Choroid plexus epithelial cell (primary cell): ENCODE data around the gene GNGT1.

Source experiments
- DNase-seq: peaks from one replicate; pipeline ENCODE4 v3.0.0-alpha.2; 2010; ENCODE audit warnings: low read depth
- H3K4me3 ChIP-seq: 2 replicates; pipeline ENCODE4 v1.5.1; 2011; ENCODE audit warnings: low read depth, mild to moderate bottlenecking, control low read depth, low read length, moderate library complexity
- TF ChIP-seq, protein P1 (sequence below): conservative IDR thresholded peaks from 2 replicates; pipeline ENCODE4 v1.5.1; 2011; ENCODE audit warnings: low read depth, mild to moderate bottlenecking, control low read depth, inconsistent platforms, low read length, moderate library complexity

The GNGT1 gene

DNA sequence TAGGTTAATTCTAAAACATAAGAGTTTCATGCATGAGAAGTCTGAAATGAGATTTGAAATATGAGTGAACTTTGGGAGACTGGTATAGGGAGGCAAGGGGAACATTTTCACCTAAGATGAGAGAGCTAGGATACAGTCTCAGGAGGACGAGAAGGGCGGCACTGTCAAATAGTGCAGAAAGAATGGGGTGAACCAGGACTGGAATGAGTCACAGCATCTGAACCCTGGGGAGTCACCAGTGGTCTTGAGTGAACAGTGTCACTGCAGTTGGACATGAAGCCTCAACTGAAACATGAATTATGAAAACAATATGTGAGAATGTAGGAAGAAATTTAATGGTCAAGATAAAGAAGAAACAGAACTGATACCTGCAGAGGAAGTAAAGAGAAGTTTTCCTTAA, 48.9 kb downstream of the GNGT1 start:
- DNase-seq: no peak
- TF ChIP-seq, protein P1, sequence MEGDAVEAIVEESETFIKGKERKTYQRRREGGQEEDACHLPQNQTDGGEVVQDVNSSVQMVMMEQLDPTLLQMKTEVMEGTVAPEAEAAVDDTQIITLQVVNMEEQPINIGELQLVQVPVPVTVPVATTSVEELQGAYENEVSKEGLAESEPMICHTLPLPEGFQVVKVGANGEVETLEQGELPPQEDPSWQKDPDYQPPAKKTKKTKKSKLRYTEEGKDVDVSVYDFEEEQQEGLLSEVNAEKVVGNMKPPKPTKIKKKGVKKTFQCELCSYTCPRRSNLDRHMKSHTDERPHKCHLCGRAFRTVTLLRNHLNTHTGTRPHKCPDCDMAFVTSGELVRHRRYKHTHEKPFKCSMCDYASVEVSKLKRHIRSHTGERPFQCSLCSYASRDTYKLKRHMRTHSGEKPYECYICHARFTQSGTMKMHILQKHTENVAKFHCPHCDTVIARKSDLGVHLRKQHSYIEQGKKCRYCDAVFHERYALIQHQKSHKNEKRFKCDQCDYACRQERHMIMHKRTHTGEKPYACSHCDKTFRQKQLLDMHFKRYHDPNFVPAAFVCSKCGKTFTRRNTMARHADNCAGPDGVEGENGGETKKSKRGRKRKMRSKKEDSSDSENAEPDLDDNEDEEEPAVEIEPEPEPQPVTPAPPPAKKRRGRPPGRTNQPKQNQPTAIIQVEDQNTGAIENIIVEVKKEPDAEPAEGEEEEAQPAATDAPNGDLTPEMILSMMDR: no peak
- H3K4me3 ChIP-seq: no peak overlapping the region

DNA sequence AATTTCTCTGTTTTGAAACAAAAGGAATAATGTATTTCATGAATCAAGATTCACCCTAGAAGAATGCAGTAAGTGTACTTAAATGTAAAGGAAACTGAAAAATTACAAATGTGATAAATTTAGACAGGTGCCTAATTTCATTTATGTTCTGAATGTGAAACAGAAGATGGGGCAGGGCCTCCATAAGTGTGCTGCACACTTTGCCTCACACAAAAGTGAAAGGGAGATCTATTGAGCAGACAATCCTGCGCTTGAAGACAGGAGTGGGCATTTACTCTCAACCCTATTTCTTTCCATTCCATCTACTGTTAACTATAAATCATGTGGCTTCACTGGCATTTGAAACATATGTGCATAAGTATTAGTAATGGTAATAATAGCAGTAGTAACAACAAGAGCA, 51.4 kb downstream of the GNGT1 start:
- no peak for DNase-seq
- H3K4me3 ChIP-seq: no peak overlapping the region
- TF ChIP-seq, protein P1: no peak

GRCh38 chr7:93958216-93958615, 51.8 kb downstream of the GNGT1 start:
- TF ChIP-seq, protein P1: no peak
- no peak overlapping the region for H3K4me3 ChIP-seq
- peak; percentile 23 for DNase-seq

- DNase-seq: no peak
These were observed 52.3 kb downstream of the GNGT1 start for GRCh38 chr7:93958651-93959050.

More at GRCh38 chr7:93958651-93959050, 52.3 kb downstream of the GNGT1 start:
- TF ChIP-seq, protein P1: no peak
- no peak overlapping the region for H3K4me3 ChIP-seq
